ENCODE measurements around the gene AKT1S1.

AKT1S1 gene

DNA sequence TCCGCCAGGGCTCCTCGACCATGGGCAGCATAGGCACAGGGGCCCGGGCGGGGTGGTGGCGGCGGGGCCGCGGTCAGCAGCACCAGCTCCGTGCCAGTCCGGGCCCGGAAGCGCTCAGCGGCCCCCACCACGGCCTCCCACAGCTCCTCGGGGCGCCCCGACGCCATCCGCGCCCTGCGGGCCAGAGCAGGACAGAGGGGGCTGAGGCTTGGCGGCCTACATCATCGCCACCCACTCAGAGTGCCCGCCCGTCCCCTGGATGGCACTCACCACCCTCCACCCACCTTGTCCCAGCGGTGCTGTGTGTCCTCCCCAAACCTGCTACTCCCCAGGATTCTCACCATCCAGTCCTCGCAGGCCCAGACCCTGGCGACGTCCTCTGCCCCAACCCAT lies 4.0 kb downstream of the AKT1S1 start:
- Mint-ChIP-seq H3K4me1 (peaks cover 13% of the 10 kb centered on the region), H3K27me3 (ENCODE audit: low read depth) (no peaks in the 10 kb centered on the region)

DNA sequence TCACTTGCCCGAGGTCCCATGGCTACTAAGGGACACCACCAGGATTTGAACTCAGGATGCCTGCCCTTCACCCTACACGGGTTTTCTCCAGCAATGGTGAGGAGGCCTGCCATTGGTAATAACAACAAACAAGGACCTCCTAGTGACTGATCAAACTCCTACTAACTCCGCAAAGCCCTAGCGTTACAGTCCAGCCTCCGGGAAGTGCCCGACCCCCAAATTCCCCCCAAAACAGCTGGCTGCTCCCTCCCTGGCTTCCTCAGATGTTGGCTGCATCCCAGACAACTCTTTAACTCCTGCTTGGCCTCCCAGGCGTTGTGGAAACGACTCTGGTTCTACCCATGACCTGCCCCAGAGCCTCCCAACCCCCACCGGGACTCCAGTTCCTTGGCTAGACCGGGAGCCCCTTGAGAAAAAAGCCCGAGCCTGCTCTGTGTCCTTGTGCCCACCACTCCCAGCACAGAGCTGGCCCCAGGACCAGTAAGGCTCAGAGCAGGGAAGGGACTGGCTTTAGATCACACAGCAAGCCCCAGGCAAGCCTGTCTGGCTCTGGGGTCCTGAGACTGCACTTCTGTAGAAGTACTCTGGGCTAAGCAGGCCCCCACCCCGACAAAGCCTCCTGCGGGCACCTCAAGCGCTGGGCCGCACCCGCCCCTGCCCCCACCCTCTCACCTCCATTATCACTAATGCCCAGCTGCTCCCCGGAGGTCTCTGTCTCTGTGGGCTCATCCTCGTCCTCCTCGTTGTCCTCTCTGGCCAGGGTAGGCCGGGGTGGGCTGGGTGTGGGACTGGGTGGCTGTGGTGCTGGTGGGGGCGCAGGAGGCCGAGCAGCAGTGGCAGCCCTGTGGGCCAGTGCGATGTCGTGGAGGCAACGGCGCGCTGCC lies 4.7 kb downstream of the AKT1S1 start:
- Mint-ChIP-seq H3K4me3 (peak overlapping the region; percentile 42 to 85 (median 78)), H3K9me3 (no peaks in the 10 kb centered on the region), H3K36me3 (ENCODE audit: low read depth) (peaks cover 6% of the 10 kb centered on the region), H3K27ac (peak overlapping the region; percentile 65 to 81 (median 80)), H3K27me3 (ENCODE audit: low read depth) (no peaks in the 10 kb centered on the region), H3K4me1 (peaks cover 13% of the 10 kb centered on the region)
- TF ChIP-seq, protein P1, sequence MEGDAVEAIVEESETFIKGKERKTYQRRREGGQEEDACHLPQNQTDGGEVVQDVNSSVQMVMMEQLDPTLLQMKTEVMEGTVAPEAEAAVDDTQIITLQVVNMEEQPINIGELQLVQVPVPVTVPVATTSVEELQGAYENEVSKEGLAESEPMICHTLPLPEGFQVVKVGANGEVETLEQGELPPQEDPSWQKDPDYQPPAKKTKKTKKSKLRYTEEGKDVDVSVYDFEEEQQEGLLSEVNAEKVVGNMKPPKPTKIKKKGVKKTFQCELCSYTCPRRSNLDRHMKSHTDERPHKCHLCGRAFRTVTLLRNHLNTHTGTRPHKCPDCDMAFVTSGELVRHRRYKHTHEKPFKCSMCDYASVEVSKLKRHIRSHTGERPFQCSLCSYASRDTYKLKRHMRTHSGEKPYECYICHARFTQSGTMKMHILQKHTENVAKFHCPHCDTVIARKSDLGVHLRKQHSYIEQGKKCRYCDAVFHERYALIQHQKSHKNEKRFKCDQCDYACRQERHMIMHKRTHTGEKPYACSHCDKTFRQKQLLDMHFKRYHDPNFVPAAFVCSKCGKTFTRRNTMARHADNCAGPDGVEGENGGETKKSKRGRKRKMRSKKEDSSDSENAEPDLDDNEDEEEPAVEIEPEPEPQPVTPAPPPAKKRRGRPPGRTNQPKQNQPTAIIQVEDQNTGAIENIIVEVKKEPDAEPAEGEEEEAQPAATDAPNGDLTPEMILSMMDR (IDR thresholded peaks at IDR 0.05; ENCODE audit: unreplicated experiment in 3 of 3): no peak

More for the DNA sequence above, 4.0 kb downstream of the AKT1S1 start:
- no peak overlapping the region for H3K27ac Mint-ChIP-seq
- H3K36me3 Mint-ChIP-seq (ENCODE audit: low read depth): peaks cover 8% of the 10 kb centered on the region
- H3K9me3 Mint-ChIP-seq: no peaks in the 10 kb centered on the region
- TF ChIP-seq, protein P1 (IDR thresholded peaks at IDR 0.05; ENCODE audit: unreplicated experiment in 3 of 3): no peak
- H3K4me3 Mint-ChIP-seq: peak overlapping the region in 1 of 3 experiments; percentile 33

DNA sequence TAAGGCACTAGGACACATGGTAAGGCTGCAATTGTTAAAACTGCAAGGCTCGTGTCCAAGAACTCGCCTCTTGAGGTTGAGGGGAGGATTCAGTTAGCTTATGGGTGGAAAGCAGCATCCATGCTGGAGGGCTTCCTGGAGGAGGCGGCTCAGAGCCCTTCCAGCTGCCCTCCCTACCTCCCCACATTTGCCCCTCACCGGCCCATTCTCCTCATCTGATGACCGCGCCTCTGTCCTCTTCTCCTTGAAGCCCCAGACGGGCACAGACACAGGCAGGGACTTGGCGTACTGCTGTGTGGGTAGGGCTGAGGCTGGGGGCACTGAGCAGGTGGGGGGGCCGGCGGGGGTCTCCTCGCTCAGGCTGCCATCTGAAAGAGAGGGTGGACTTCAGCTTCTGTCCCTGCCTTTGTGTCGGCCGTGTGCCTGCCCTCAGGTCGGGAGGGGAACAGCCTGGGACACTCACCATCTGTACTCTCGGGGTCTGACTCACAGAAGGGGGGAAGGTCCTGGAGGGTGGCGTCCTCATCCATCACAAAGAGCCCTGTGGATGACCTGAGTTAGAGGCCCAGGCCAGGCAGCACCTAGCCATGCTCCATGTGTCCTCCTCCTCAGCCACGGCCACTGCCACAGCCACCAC lies 5.7 kb downstream of the AKT1S1 start:
- peak overlapping the region; percentile 65 to 81 (median 80) for H3K27ac Mint-ChIP-seq
- no peaks in the 10 kb centered on the region for H3K9me3 Mint-ChIP-seq
- peaks cover 23% of the 10 kb centered on the region for H3K4me1 Mint-ChIP-seq
- peak overlapping the region; percentile 42 to 85 (median 78) for H3K4me3 Mint-ChIP-seq
- H3K27me3 Mint-ChIP-seq (ENCODE audit: low read depth): no peaks in the 10 kb centered on the region
- H3K36me3 Mint-ChIP-seq (ENCODE audit: low read depth): peaks cover 6% of the 10 kb centered on the region
- TF ChIP-seq, protein P1 (IDR thresholded peaks at IDR 0.05; ENCODE audit: unreplicated experiment in 3 of 3): no peak

DNA sequence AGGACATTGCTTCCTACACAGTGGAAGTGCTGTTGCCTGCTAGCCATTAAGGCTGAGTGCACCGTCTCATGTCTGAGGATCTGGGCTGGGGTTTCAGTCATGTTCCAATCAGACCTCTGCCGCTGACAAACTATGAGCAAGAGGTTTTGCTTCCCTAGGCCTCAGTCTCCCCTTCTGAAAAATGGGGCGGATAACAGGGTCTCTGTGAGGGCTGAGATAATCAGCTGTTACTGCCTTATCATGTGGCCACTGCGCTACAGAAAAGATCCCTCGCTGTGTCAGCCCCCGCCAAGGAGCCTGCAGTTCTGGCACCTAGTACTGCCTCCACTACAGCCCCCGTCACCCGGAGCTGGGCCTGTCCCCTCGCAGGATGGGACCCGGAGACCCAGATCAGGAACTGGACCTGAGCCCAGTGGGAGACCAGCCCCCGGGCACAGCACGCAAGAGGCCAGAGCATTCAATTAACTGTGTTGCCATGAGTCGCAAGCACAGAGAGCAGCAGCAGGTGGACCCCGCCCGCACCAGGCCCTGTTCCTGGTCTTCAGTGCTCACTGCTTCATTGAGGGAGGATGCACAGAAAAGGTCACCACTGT lies 6.8 kb downstream of the AKT1S1 start:
- TF ChIP-seq, protein P1 (IDR thresholded peaks at IDR 0.05; ENCODE audit: unreplicated experiment in 3 of 3): no peak
- Mint-ChIP-seq H3K4me1 (peaks cover 33% of the 10 kb centered on the region), H3K36me3 (ENCODE audit: low read depth) (peaks cover 6% of the 10 kb centered on the region), H3K27ac (peak overlapping the region in 2 of 3 experiments; percentile 71 to 97), H3K27me3 (ENCODE audit: low read depth) (no peaks in the 10 kb centered on the region), H3K4me3 (peak overlapping the region in 2 of 3 experiments; percentile 92 to 93), H3K9me3 (no peaks in the 10 kb centered on the region)

DNA sequence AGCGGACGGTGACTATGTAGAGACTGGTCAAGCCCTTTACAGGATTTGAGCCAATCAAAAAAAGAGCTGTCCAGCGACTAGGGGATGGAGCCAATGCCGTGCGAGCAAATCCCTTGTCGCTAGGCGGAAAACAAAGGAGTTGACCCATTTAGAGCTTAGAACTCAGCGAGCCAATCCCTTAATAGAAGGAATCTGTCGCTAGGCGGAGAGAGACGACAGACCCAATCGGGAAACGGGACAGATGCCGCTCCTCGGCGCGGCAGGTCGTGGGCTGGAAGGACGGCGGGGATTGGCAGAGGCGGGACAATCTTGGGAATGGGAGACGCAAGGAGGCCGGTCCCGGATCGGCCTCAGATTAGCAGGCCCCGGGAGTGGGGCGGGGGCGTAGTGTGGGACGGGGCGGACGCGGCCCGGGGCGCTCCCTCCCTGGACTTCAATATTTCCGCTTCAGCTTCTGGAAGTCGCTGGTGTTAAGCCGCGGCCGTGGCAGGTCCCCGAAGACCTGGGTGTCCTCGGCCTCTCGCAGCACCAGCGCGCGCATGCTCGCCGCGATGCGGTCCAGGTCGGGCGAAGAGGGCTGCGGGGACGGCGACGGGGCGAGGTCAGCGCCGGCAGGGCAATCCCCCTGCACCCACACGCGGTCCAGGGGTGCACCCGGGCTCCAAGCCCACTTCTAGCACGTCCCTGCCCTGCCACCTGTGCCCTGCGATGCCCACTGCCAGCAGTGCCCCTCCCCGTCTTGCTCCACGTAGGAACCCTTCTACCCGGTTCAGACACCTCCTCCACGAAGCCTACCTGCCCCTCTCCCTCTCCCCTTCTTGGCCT lies 7.5 kb downstream of the AKT1S1 start:
- no peaks in the 10 kb centered on the region for H3K27me3 Mint-ChIP-seq (ENCODE audit: low read depth)
- H3K4me1 Mint-ChIP-seq: peaks cover 38% of the 10 kb centered on the region
- peaks cover 11% of the 10 kb centered on the region for H3K36me3 Mint-ChIP-seq (ENCODE audit: low read depth)
- H3K27ac Mint-ChIP-seq: peak overlapping the region in 2 of 3 experiments; percentile 71 to 97
- H3K9me3 Mint-ChIP-seq: no peaks in the 10 kb centered on the region
- TF ChIP-seq, protein P1 (IDR thresholded peaks at IDR 0.05; ENCODE audit: unreplicated experiment in 3 of 3): no peak
- H3K4me3 Mint-ChIP-seq: peak overlapping the region in 2 of 3 experiments; percentile 92 to 93

Data from nephron (organoid).